ENCODE results near the gene ADH1B.

Gene ADH1B

GRCh38 chr4:99282731-99283130 lies 38.5 kb downstream of the ADH1B start:
- H3K4me3 Mint-ChIP-seq: no peak overlapping the region
- no peak overlapping the region for H3K27ac Mint-ChIP-seq
- H3K27me3 Mint-ChIP-seq (ENCODE audit: low read depth): no peaks in the 10 kb centered on the region
- TF ChIP-seq CTCF (IDR thresholded peaks at IDR 0.05; ENCODE audit: unreplicated experiment in 3 of 3): no peak
- H3K9me3 Mint-ChIP-seq: peaks cover 3% of the 10 kb centered on the region
- no peaks in the 10 kb centered on the region for H3K4me1 Mint-ChIP-seq
- no peaks in the 10 kb centered on the region for H3K36me3 Mint-ChIP-seq (ENCODE audit: low read depth)

- Mint-ChIP-seq H3K9me3 (peaks cover 3% of the 10 kb centered on the region), H3K27ac (no peak overlapping the region), H3K36me3 (ENCODE audit: low read depth) (no peaks in the 10 kb centered on the region)
Observed at GRCh38 chr4:99281261-99281660, 39.9 kb downstream of the ADH1B start.

GRCh38 chr4:99276417-99276816 lies 44.8 kb downstream of the ADH1B start:
- no peaks in the 10 kb centered on the region for H3K36me3 Mint-ChIP-seq (ENCODE audit: low read depth)
- H3K9me3 Mint-ChIP-seq: peaks cover 3% of the 10 kb centered on the region
- no peak for TF ChIP-seq CTCF (IDR thresholded peaks at IDR 0.05; ENCODE audit: unreplicated experiment in 3 of 3)
- H3K27me3 Mint-ChIP-seq (ENCODE audit: low read depth): no peaks in the 10 kb centered on the region
- H3K4me1 Mint-ChIP-seq: no peaks in the 10 kb centered on the region
- H3K27ac Mint-ChIP-seq: peak overlapping the region; percentile 60 to 83 (median 81)
- no peak overlapping the region for H3K4me3 Mint-ChIP-seq

More at GRCh38 chr4:99281261-99281660, 39.9 kb downstream of the ADH1B start:
- no peak for TF ChIP-seq CTCF (IDR thresholded peaks at IDR 0.05; ENCODE audit: unreplicated experiment in 3 of 3)
- no peak overlapping the region for H3K4me3 Mint-ChIP-seq
- H3K27me3 Mint-ChIP-seq (ENCODE audit: low read depth): no peaks in the 10 kb centered on the region
- H3K4me1 Mint-ChIP-seq: no peaks in the 10 kb centered on the region

GRCh38 chr4:99275885-99276284 lies 45.3 kb downstream of the ADH1B start:
- no peaks in the 10 kb centered on the region for H3K27me3 Mint-ChIP-seq (ENCODE audit: low read depth)
- H3K4me3 Mint-ChIP-seq: no peak overlapping the region
- no peaks in the 10 kb centered on the region for H3K36me3 Mint-ChIP-seq (ENCODE audit: low read depth)
- no peak for TF ChIP-seq CTCF (IDR thresholded peaks at IDR 0.05; ENCODE audit: unreplicated experiment in 3 of 3)
- H3K27ac Mint-ChIP-seq: peak overlapping the region in 2 of 3 experiments; percentile 81 to 83
- no peaks in the 10 kb centered on the region for H3K4me1 Mint-ChIP-seq
- peaks cover 3% of the 10 kb centered on the region for H3K9me3 Mint-ChIP-seq

GRCh38 chr4:99275050-99275449 lies 46.2 kb downstream of the ADH1B start:
- Mint-ChIP-seq H3K36me3 (ENCODE audit: low read depth) (no peaks in the 10 kb centered on the region), H3K4me1 (no peaks in the 10 kb centered on the region), H3K27me3 (ENCODE audit: low read depth) (no peaks in the 10 kb centered on the region), H3K27ac (no peak overlapping the region), H3K4me3 (no peak overlapping the region), H3K9me3 (peaks cover 1% of the 10 kb centered on the region)
- TF ChIP-seq CTCF (IDR thresholded peaks at IDR 0.05; ENCODE audit: unreplicated experiment in 3 of 3): no peak

GRCh38 chr4:99273704-99274103 lies 47.5 kb downstream of the ADH1B start:
- no peak for TF ChIP-seq CTCF (IDR thresholded peaks at IDR 0.05; ENCODE audit: unreplicated experiment in 3 of 3)
- H3K9me3 Mint-ChIP-seq: no peaks in the 10 kb centered on the region
- H3K36me3 Mint-ChIP-seq (ENCODE audit: low read depth): no peaks in the 10 kb centered on the region
- no peak overlapping the region for H3K27ac Mint-ChIP-seq
- H3K27me3 Mint-ChIP-seq (ENCODE audit: low read depth): no peaks in the 10 kb centered on the region
- H3K4me3 Mint-ChIP-seq: no peak overlapping the region
- H3K4me1 Mint-ChIP-seq: no peaks in the 10 kb centered on the region
